ENCODE data around the gene ARFGEF3.

DNA sequence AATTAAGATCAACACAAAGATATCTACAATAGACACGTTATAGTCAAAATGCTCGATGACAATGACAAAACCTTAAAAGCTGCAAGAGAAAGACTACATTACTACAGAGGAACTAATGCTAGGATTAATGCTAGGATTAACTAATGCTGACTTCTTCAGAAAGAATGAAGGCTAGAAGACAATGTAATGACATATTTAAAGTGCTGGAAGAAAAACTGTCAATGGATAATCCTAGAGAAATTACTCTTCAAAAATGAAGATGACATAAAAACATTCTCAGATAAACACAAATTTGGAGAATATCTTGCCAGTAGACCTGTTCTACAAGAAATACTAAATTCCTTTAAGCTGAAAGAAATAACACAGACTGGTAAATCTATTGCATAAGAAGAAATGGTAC, 140.8 kb downstream of the ARFGEF3 start:
- TF ChIP-seq, protein P1, sequence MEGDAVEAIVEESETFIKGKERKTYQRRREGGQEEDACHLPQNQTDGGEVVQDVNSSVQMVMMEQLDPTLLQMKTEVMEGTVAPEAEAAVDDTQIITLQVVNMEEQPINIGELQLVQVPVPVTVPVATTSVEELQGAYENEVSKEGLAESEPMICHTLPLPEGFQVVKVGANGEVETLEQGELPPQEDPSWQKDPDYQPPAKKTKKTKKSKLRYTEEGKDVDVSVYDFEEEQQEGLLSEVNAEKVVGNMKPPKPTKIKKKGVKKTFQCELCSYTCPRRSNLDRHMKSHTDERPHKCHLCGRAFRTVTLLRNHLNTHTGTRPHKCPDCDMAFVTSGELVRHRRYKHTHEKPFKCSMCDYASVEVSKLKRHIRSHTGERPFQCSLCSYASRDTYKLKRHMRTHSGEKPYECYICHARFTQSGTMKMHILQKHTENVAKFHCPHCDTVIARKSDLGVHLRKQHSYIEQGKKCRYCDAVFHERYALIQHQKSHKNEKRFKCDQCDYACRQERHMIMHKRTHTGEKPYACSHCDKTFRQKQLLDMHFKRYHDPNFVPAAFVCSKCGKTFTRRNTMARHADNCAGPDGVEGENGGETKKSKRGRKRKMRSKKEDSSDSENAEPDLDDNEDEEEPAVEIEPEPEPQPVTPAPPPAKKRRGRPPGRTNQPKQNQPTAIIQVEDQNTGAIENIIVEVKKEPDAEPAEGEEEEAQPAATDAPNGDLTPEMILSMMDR (IDR thresholded peaks at IDR 0.05) = no peak
- TF ChIP-seq, protein P2, sequence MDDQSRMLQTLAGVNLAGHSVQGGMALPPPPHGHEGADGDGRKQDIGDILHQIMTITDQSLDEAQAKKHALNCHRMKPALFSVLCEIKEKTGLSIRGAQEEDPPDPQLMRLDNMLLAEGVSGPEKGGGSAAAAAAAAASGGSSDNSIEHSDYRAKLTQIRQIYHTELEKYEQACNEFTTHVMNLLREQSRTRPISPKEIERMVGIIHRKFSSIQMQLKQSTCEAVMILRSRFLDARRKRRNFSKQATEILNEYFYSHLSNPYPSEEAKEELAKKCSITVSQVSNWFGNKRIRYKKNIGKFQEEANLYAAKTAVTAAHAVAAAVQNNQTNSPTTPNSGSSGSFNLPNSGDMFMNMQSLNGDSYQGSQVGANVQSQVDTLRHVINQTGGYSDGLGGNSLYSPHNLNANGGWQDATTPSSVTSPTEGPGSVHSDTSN (IDR thresholded peaks at IDR 0.05) = no peak
- TF ChIP-seq SIN3A (IDR thresholded peaks at IDR 0.05; ENCODE audit: borderline replicate concordance, low read depth, low read length) (no peak), POLR2AphosphoS5 (IDR thresholded peaks at IDR 0.05; ENCODE audit: low read depth, low read length) (no peak), TAF1 (IDR thresholded peaks at IDR 0.05; ENCODE audit: borderline replicate concordance, low read depth, low read length) (no peak), FOXJ3 (CRISPR knock-in tag; IDR thresholded peaks at IDR 0.05) (no peak), JUND (IDR thresholded peaks at IDR 0.05) (no peak), EZH2phosphoT487 (IDR thresholded peaks at IDR 0.05; ENCODE audit: borderline replicate concordance, low read depth) (no peak)
- TF ChIP-seq, protein P3, sequence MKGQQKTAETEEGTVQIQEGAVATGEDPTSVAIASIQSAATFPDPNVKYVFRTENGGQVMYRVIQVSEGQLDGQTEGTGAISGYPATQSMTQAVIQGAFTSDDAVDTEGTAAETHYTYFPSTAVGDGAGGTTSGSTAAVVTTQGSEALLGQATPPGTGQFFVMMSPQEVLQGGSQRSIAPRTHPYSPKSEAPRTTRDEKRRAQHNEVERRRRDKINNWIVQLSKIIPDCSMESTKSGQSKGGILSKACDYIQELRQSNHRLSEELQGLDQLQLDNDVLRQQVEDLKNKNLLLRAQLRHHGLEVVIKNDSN (IDR thresholded peaks at IDR 0.05; ENCODE audit: borderline replicate concordance, low read depth) = no peak
- TF ChIP-seq, protein P4, sequence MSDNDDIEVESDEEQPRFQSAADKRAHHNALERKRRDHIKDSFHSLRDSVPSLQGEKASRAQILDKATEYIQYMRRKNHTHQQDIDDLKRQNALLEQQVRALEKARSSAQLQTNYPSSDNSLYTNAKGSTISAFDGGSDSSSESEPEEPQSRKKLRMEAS (IDR thresholded peaks at IDR 0.05; ENCODE audit: low read depth) = no peak
